Measurements from ENCODE around the gene PDE4DIP. TPM values are rescaled to one million over a fixed set of nuclear protein-coding genes. Genes with fewer than 3 reads are reported as not detected.
"Not testable (repeated sequence)": the region's sequence is repeated elsewhere in the genome, so short reads cannot be mapped to it uniquely, and the experiment has no call there.

Gene PDE4DIP
- total RNA-seq, 4 donors from 2014 or later, result 16.3 to 45.6 (median 21.7) TPM

DNA sequence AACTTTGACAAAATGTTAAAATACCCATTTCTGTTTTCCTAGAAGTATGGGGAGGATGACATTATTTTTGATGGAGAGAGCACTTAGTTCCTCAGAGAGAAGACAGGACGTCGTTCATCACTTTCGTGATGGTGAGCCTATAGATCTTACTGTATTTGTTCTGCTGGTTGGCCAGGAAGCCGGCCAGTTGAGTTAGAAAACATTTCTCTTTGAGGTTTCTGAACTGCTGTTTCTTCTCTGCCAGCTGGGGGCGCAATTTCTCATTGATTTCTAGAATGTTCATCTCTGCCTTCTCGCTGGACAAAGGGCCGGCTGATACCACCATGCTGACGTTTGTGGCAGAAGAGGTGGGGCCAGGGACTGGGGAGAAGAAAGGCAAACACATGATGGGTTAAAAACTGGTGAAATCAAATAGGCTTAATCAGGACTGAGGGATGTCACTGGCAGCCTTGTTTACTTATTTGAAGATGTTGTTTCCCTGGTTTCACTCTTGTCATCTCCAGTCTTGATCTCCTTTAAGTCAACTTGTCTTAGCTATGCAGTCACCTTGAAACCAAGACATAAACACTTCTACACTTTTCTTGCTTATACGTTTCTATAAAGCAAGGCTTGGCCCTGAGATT is 231.4 kb downstream of the PDE4DIP start:
- H3K36me3 ChIP-seq; H3K27me3 ChIP-seq; H3K4me1 ChIP-seq; intact Hi-C loops (cut with DNase I); H3K27ac ChIP-seq; H3K4me3 ChIP-seq; H3K9me3 ChIP-seq; DNase-seq: not testable (repeated sequence)
- TF ChIP-seq, protein P1, sequence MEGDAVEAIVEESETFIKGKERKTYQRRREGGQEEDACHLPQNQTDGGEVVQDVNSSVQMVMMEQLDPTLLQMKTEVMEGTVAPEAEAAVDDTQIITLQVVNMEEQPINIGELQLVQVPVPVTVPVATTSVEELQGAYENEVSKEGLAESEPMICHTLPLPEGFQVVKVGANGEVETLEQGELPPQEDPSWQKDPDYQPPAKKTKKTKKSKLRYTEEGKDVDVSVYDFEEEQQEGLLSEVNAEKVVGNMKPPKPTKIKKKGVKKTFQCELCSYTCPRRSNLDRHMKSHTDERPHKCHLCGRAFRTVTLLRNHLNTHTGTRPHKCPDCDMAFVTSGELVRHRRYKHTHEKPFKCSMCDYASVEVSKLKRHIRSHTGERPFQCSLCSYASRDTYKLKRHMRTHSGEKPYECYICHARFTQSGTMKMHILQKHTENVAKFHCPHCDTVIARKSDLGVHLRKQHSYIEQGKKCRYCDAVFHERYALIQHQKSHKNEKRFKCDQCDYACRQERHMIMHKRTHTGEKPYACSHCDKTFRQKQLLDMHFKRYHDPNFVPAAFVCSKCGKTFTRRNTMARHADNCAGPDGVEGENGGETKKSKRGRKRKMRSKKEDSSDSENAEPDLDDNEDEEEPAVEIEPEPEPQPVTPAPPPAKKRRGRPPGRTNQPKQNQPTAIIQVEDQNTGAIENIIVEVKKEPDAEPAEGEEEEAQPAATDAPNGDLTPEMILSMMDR (IDR thresholded peaks at IDR 0.05), result peak in 1 of 6 experiments; percentile 19
- 66% methylated on average over 6 of the region's 9 CpGs; no CpG with 5 or more reads in 1 of the 2 donors for WGBS, 2 donors

Small RNAs within 50 kb of the gene (small RNA-seq; reads per million reads assigned to genes)
- gene RN7SKP88 (0 reads per million in 4 donors), gene RNU2-38P (0 reads per million in 4 donors)

Other genes starting within 250 kb of the PDE4DIP start
- gene NBPF14, start 248.4 kb upstream of the PDE4DIP start, total RNA-seq, result 10 to 100 TPM; 18.0 to 36.4 (median 26.1) TPM
- 10 to 100 TPM in 3 of 4 donors, 1 to 10 TPM in 1; 2.0 to 24.6 (median 14.7) TPM for gene NUDT4B, start 95.7 kb upstream of the PDE4DIP start, total RNA-seq